GM23338 (cell line): Measurements from ENCODE around the gene MYO18A. TPM values are rescaled to one million over a fixed set of nuclear protein-coding genes. Genes with fewer than 3 reads are reported as not detected.

Experiments
- ATAC-seq: fragments of 200-7000 bp; cut with Tn5 transposase; 3 replicates; pipeline ENCODE4 v1.9.1; 2020
- DNase-seq: peaks from one replicate; pipeline ENCODE4 v3.0.0-alpha.2; 2015; ENCODE audit warnings: low spot score
- H2AFZ ChIP-seq: fragments of 200-600 bp; sonication (generic); 2 replicates; pipeline ENCODE4 v1.8.0; 2016; ENCODE audit warnings: antibody characterized with exemption, mild to moderate bottlenecking, moderate library complexity
- H3F3A ChIP-seq: fragments of 200-600 bp; sonication (generic); replicated peaks from 2 replicates; pipeline ENCODE4 v1.8.0; 2017; ENCODE audit warnings: antibody characterized with exemption, mixed run types, low read depth
- H3K27ac ChIP-seq: fragments of 200-600 bp; sonication (generic); 2 replicates; pipeline ENCODE4 v1.6.1; 2016; ENCODE audit warnings: low read depth
- H3K27me3 ChIP-seq: fragments of 200-600 bp; sonication (generic); 2 replicates; pipeline ENCODE4 v1.8.0; 2016; ENCODE audit warnings: mild to moderate bottlenecking, mixed run types, moderate library complexity; ENCODE audit not compliant: insufficient read depth
- H3K36me3 ChIP-seq: fragments of 200-600 bp; sonication (generic); 2 replicates; pipeline ENCODE4 v1.8.0; 2016; ENCODE audit warnings: mild to moderate bottlenecking; ENCODE audit not compliant: insufficient read depth
- H3K4me1 ChIP-seq: fragments of 200-600 bp; sonication (generic); 2 replicates; pipeline ENCODE4 v1.8.0; 2016; ENCODE audit warnings: mild to moderate bottlenecking, moderate library complexity; ENCODE audit not compliant: insufficient read depth
- H3K4me2 ChIP-seq: fragments of 200-600 bp; sonication (generic); 2 replicates; pipeline ENCODE4 v1.7.1; 2017; ENCODE audit warnings: mixed run types
- H3K4me3 ChIP-seq: fragments of 200-600 bp; sonication (generic); 2 replicates; pipeline ENCODE4 v1.6.1; 2016; ENCODE audit warnings: mixed run types
- H3K79me2 ChIP-seq: fragments of 200-600 bp; sonication (generic); replicated peaks from 2 replicates; pipeline ENCODE4 v1.8.0; 2017; ENCODE audit warnings: mild to moderate bottlenecking; ENCODE audit not compliant: insufficient read depth
- H3K9me2 ChIP-seq: fragments of 200-600 bp; sonication (generic); 2 replicates; pipeline ENCODE4 v1.8.0; 2017; ENCODE audit not compliant: insufficient read depth
- H4K20me1 ChIP-seq: fragments of 200-600 bp; sonication (generic); replicated peaks from 2 replicates; pipeline ENCODE4 v1.8.0; 2017; ENCODE audit warnings: mild to moderate bottlenecking; ENCODE audit not compliant: insufficient read depth
- H3K27ac Mint-ChIP-seq: 2 replicates; pipeline ENCODE4 v1.8.0; 2020; ENCODE audit warnings: inconsistent platforms, mild to moderate bottlenecking, moderate library complexity, mixed read lengths
- H3K27me3 Mint-ChIP-seq: 3 replicates; pipeline ENCODE4 v1.8.0; 2022; ENCODE audit warnings: low read depth, mild to moderate bottlenecking, moderate library complexity, mixed read lengths, inconsistent platforms; ENCODE audit not compliant: insufficient read depth, poor library complexity
- H3K36me3 Mint-ChIP-seq: 3 replicates; pipeline ENCODE4 v1.8.0; 2021; ENCODE audit warnings: low read depth, mild to moderate bottlenecking, inconsistent platforms, moderate library complexity, mixed read lengths
- H3K4me1 Mint-ChIP-seq: 3 replicates; pipeline ENCODE4 v1.8.0; 2020; ENCODE audit warnings: mild to moderate bottlenecking, inconsistent platforms, mixed read lengths
- H3K4me3 Mint-ChIP-seq: 3 replicates; pipeline ENCODE4 v1.8.0; 2021; ENCODE audit warnings: moderate library complexity, mild to moderate bottlenecking, inconsistent platforms, mixed read lengths
- H3K9me3 Mint-ChIP-seq: 3 replicates; pipeline ENCODE4 v1.8.0; 2020; ENCODE audit warnings: moderate library complexity, mild to moderate bottlenecking, inconsistent platforms, mixed read lengths
- CREB1 ChIP-seq: fragments of 250-450 bp; sonication (Bioruptor Pico); IDR thresholded peaks from 2 replicates; pipeline ENCODE4 v1.5.0; 2020; ENCODE audit warnings: low read depth, mild to moderate bottlenecking, moderate library complexity
- EZH2 ChIP-seq: fragments of 200-600 bp; sonication (generic); IDR thresholded peaks from one replicate; pipeline ENCODE4 v1.8.0; 2017; ENCODE audit warnings: antibody characterized with exemption, mild to moderate bottlenecking, low read depth; ENCODE audit not compliant: unreplicated experiment
- EZH2phosphoT487 ChIP-seq: fragments of 200-600 bp; sonication (generic); IDR thresholded peaks from one replicate; pipeline ENCODE4 v1.8.1; 2018; ENCODE audit warnings: antibody characterized with exemption; ENCODE audit not compliant: unreplicated experiment
- JUNB ChIP-seq: IDR thresholded peaks from one replicate; pipeline ENCODE4 v1.6.1; 2016; ENCODE audit warnings: antibody characterized with exemption; ENCODE audit not compliant: unreplicated experiment
- NANOG ChIP-seq: IDR thresholded peaks from 2 replicates; pipeline ENCODE4 v1.6.1; 2016; ENCODE audit warnings: antibody characterized with exemption, borderline replicate concordance
- POLR2AphosphoS5 ChIP-seq: IDR thresholded peaks from 2 replicates; pipeline ENCODE4 v1.6.1; 2016; ENCODE audit warnings: antibody characterized with exemption, low read depth
- REST ChIP-seq: IDR thresholded peaks from one replicate; pipeline ENCODE4 v1.6.1; 2018; ENCODE audit warnings: antibody characterized with exemption; ENCODE audit not compliant: unreplicated experiment
- STAT1 ChIP-seq: IDR thresholded peaks from one replicate; pipeline ENCODE4 v1.6.1; 2016; ENCODE audit warnings: antibody characterized with exemption; ENCODE audit not compliant: unreplicated experiment
- ZNF114 ChIP-seq: fragments of 250-450 bp; sonication (Bioruptor Pico); IDR thresholded peaks from 2 replicates; pipeline ENCODE4 v1.5.0; 2020; ENCODE audit warnings: mild to moderate bottlenecking, moderate library complexity
- ZNF331 ChIP-seq: fragments of 250-450 bp; sonication (Bioruptor Pico); IDR thresholded peaks from 2 replicates; pipeline ENCODE4 v1.5.0; 2020; ENCODE audit warnings: low read depth, mild to moderate bottlenecking, moderate library complexity
- polyA plus RNA-seq: library from polyadenylated mRNA; unstranded; fragments of >200 nt; fragmentation: Nextera tagmentation; extraction: Ambion mirVana; gene quantifications from 2 replicates; pipeline ENCODE4 v1.2.1, GENCODE V29; 2016
- total RNA-seq: library from RNA; depleted of rRNA; stranded (reverse); fragments of >200 nt; shearing (Covaris generic); gene quantifications from 2 replicates; pipeline ENCODE4 v1.2.3, GENCODE V29; 2014
- TF ChIP-seq, protein P1 (sequence below), 2 experiments: fragments of 200-600 bp in 1 of 2; sonication (generic) in 1 of 2; conservative IDR thresholded peaks; 2 replicates each; pipeline versions ENCODE4 v1.5.1 to v1.6.1; 2016 to 2017; ENCODE audit warnings: antibody characterized with exemption in 2 of 2, low read depth in 2 of 2, mild to moderate bottlenecking in 2 of 2, moderate library complexity in 1 of 2
- TF ChIP-seq, protein P2 (sequence below): IDR thresholded peaks from 2 replicates; pipeline ENCODE4 v1.6.1; 2016; ENCODE audit warnings: antibody characterized with exemption
- TF ChIP-seq, protein P3 (sequence below): fragments of 250-450 bp; sonication (Bioruptor Pico); IDR thresholded peaks from 2 replicates; pipeline ENCODE4 v1.5.0; 2020; ENCODE audit warnings: mild to moderate bottlenecking, moderate library complexity

Gene MYO18A
- total and polyA plus RNA-seq, 2 experiments from 2014 or later, result 18.3 to 37.5 TPM

GRCh38 chr17:29103341-29103740 lies 76.9 kb downstream of the MYO18A start:
- TF ChIP-seq REST (no peak), JUNB (no peak), EZH2phosphoT487 (no peak), NANOG (no peak), ZNF331 (CRISPR knock-in tag) (no peak), ZNF114 (no peak), POLR2AphosphoS5 (no peak), CREB1 (CRISPR knock-in tag) (no peak), STAT1 (no peak), EZH2 (no peak)
- TF ChIP-seq, protein P1, sequence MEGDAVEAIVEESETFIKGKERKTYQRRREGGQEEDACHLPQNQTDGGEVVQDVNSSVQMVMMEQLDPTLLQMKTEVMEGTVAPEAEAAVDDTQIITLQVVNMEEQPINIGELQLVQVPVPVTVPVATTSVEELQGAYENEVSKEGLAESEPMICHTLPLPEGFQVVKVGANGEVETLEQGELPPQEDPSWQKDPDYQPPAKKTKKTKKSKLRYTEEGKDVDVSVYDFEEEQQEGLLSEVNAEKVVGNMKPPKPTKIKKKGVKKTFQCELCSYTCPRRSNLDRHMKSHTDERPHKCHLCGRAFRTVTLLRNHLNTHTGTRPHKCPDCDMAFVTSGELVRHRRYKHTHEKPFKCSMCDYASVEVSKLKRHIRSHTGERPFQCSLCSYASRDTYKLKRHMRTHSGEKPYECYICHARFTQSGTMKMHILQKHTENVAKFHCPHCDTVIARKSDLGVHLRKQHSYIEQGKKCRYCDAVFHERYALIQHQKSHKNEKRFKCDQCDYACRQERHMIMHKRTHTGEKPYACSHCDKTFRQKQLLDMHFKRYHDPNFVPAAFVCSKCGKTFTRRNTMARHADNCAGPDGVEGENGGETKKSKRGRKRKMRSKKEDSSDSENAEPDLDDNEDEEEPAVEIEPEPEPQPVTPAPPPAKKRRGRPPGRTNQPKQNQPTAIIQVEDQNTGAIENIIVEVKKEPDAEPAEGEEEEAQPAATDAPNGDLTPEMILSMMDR (conservative IDR thresholded peaks at IDR 0.05; ENCODE audit: low read depth in 2 of 2), result no peak
- TF ChIP-seq, protein P2, sequence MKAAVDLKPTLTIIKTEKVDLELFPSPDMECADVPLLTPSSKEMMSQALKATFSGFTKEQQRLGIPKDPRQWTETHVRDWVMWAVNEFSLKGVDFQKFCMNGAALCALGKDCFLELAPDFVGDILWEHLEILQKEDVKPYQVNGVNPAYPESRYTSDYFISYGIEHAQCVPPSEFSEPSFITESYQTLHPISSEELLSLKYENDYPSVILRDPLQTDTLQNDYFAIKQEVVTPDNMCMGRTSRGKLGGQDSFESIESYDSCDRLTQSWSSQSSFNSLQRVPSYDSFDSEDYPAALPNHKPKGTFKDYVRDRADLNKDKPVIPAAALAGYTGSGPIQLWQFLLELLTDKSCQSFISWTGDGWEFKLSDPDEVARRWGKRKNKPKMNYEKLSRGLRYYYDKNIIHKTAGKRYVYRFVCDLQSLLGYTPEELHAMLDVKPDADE, result no peak
- TF ChIP-seq, protein P3, sequence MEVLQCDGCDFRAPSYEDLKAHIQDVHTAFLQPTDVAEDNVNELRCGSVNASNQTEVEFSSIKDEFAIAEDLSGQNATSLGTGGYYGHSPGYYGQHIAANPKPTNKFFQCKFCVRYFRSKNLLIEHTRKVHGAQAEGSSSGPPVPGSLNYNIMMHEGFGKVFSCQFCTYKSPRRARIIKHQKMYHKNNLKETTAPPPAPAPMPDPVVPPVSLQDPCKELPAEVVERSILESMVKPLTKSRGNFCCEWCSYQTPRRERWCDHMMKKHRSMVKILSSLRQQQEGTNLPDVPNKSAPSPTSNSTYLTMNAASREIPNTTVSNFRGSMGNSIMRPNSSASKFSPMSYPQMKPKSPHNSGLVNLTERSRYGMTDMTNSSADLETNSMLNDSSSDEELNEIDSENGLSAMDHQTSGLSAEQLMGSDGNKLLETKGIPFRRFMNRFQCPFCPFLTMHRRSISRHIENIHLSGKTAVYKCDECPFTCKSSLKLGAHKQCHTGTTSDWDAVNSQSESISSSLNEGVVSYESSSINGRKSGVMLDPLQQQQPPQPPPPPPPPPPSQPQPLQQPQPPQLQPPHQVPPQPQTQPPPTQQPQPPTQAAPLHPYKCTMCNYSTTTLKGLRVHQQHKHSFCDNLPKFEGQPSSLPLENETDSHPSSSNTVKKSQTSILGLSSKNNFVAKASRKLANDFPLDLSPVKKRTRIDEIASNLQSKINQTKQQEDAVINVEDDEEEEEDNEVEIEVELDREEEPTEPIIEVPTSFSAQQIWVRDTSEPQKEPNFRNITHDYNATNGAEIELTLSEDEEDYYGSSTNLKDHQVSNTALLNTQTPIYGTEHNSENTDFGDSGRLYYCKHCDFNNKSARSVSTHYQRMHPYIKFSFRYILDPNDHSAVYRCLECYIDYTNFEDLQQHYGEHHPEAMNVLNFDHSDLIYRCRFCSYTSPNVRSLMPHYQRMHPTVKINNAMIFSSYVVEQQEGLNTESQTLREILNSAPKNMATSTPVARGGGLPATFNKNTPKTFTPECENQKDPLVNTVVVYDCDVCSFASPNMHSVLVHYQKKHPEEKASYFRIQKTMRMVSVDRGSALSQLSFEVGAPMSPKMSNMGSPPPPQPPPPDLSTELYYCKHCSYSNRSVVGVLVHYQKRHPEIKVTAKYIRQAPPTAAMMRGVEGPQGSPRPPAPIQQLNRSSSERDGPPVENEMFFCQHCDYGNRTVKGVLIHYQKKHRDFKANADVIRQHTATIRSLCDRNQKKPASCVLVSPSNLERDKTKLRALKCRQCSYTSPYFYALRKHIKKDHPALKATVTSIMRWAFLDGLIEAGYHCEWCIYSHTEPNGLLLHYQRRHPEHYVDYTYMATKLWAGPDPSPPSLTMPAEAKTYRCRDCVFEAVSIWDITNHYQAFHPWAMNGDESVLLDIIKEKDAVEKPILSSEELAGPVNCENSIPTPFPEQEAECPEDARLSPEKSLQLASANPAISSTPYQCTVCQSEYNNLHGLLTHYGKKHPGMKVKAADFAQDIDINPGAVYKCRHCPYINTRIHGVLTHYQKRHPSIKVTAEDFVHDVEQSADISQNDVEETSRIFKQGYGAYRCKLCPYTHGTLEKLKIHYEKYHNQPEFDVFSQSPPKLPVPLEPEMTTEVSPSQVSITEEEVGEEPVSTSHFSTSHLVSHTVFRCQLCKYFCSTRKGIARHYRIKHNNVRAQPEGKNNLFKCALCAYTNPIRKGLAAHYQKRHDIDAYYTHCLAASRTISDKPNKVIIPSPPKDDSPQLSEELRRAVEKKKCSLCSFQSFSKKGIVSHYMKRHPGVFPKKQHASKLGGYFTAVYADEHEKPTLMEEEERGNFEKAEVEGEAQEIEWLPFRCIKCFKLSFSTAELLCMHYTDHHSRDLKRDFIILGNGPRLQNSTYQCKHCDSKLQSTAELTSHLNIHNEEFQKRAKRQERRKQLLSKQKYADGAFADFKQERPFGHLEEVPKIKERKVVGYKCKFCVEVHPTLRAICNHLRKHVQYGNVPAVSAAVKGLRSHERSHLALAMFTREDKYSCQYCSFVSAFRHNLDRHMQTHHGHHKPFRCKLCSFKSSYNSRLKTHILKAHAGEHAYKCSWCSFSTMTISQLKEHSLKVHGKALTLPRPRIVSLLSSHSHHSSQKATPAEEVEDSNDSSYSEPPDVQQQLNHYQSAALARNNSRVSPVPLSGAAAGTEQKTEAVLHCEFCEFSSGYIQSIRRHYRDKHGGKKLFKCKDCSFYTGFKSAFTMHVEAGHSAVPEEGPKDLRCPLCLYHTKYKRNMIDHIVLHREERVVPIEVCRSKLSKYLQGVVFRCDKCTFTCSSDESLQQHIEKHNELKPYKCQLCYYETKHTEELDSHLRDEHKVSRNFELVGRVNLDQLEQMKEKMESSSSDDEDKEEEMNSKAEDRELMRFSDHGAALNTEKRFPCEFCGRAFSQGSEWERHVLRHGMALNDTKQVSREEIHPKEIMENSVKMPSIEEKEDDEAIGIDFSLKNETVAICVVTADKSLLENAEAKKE (CRISPR knock-in tag), result no peak
- Mint-ChIP-seq H3K27me3 (peaks cover 12% of the 10 kb centered on the region), H3K27ac (no peak overlapping the region), H3K4me3 (no peak overlapping the region), H3K9me3 (no peaks in the 10 kb centered on the region), H3K4me1 (peaks cover 25% of the 10 kb centered on the region), H3K36me3 (peaks cover 30% of the 10 kb centered on the region)
- DNase-seq (no peak), ATAC-seq (no peak)
- Histone ChIP-seq H3K9me2 (no peaks in the 10 kb centered on the region), H3K27ac (no peak overlapping the region), H3F3A (0 out of 2 replicates have a peak, but pooled peaks cover 1% of the 10 kb centered on the region), H3K4me2 (no peak overlapping the region), H3K4me1 (no peaks in the 10 kb centered on the region), H4K20me1 (no peaks in the 10 kb centered on the region), H3K79me2 (no peaks in the 10 kb centered on the region), H3K4me3 (no peak overlapping the region), H3K36me3 (peaks cover 5% of the 10 kb centered on the region; the same call in 1 of the 2 replicates), H3K27me3 (no peaks in the 10 kb centered on the region), H2AFZ (no peak overlapping the region)
